NOMO-1 (cell line): Measurements from ENCODE around the gene C19orf73.

ENCODE experiments used
- DNase-seq, 2 experiments: peaks; one replicate each; lab custom pipeline; 2025; ENCODE audit not compliant: unreplicated experiment in 2 of 2; lab: John Stamatoyannopoulos, UW

C19orf73 gene

DNA sequence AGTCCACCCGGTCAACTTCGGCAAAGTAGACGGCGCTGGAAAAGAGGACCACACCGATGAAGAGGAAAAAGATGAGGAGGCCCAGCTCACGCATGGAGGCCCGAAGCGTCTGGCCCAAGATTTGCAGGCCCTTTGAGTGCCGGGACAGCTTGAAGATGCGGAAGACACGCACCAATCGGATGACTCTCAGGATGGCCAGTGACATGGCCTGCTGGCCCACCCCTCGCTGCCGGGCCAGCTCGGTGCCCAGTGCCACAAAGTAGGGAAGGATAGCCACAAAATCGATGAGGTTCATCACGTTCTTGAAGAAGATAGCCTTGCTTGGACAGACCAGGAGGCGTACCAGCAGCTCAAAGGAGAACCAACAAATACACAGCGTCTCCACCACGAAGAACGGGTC is 48.5 kb downstream of the C19orf73 start:
- no peak for DNase-seq

- no peak for DNase-seq
Observed at GRCh38 chr19:49069026-49069425, 49.9 kb downstream of the C19orf73 start.
